MCF 10A (cell line): Measurements from ENCODE around the gene MED13L. TPM values are rescaled to one million over a fixed set of nuclear protein-coding genes. Genes with fewer than 3 reads are reported as not detected.

Source experiments
- BruUV-seq: library from RNA; stranded (reverse); fragments of 400-500 nt; replicated peaks from 2 replicates; lab custom pipeline; 2021; lab: Mats Ljungman, UMichigan
- CTCF ChIA-PET: fragments of 300-600 bp; sonication (Branson Sonifier 250); formaldehyde crosslinking; extraction: SDS; loops from one replicate; lab custom pipeline; 2021; ENCODE audit warnings: antibody characterized with exemption, inconsistent platforms; lab: Yijun Ruan, JAX
- POLR2A ChIA-PET: fragments of 300-600, 350-650 bp; sonication (Branson Sonifier 250); formaldehyde crosslinking; extraction: SDS; loops from one replicate; lab custom pipeline; 2020; ENCODE audit warnings: antibody characterized with exemption, inconsistent platforms; lab: Yijun Ruan, JAX
- DNase-seq: peaks from one replicate; pipeline ENCODE4 v3.0.0-alpha.2; 2018; ENCODE audit not compliant: unreplicated experiment
- H3K27ac Mint-ChIP-seq: one replicate; pipeline ENCODE4 v1.8.0; 2022; ENCODE audit warnings: mild to moderate bottlenecking, low read depth, mixed read lengths; ENCODE audit not compliant: unreplicated experiment
- H3K27me3 Mint-ChIP-seq: one replicate; pipeline ENCODE4 v1.8.0; 2022; ENCODE audit warnings: mixed read lengths; ENCODE audit not compliant: insufficient read depth, unreplicated experiment
- H3K36me3 Mint-ChIP-seq: one replicate; pipeline ENCODE4 v1.8.0; 2022; ENCODE audit warnings: mild to moderate bottlenecking, moderate library complexity, mixed read lengths; ENCODE audit not compliant: insufficient read depth, unreplicated experiment
- H3K4me1 Mint-ChIP-seq: one replicate; pipeline ENCODE4 v1.8.0; 2022; ENCODE audit warnings: mixed read lengths; ENCODE audit not compliant: insufficient read depth, unreplicated experiment
- H3K4me3 Mint-ChIP-seq: one replicate; pipeline ENCODE4 v1.8.0; 2022; ENCODE audit warnings: mild to moderate bottlenecking, moderate library complexity, mixed read lengths; ENCODE audit not compliant: unreplicated experiment
- H3K9me3 Mint-ChIP-seq: one replicate; pipeline ENCODE4 v1.8.0; 2022; ENCODE audit warnings: mixed read lengths; ENCODE audit not compliant: unreplicated experiment
- intact Hi-C: fragments of 100-400 bp; cut with micrococcal nuclease; formaldehyde crosslinking; loops from 2 replicates; pipeline ENCODE4 v1.14.1; 2022
- total RNA-seq: library from RNA; stranded (reverse); gene quantifications from 2 replicates; pipeline ENCODE4 v1.2.3, GENCODE V29; 2022
- TF ChIP-seq, protein P1 (sequence below): fragments of 200-600 bp; IDR thresholded peaks from one replicate; pipeline ENCODE4 v1.8.0; 2022; ENCODE audit warnings: antibody characterized with exemption, mild to moderate bottlenecking; ENCODE audit not compliant: unreplicated experiment

The MED13L gene
- total RNA-seq, 1 experiment from 2014 or later, result 91.6 TPM

DNA sequence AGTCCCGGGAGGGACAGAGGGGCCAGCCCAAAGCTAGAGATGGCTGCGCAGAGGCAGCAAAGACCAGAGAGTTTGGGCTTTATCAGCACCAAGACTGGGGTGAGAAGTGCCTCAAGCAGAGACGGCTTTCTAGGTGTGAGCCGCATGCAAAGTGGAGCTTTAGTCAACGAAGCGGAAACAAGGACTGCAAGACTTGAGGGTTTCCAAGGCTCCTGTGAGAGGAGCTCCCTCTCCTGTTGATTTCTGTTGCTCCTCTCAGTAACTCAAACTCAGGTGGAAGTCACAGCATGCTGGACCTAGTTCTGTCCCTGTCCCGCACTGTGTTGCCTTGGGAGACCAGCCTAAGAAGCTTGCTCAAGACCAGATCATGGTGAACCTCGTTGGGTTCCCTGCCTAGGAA is 327.8 kb downstream of the MED13L start:
- H3K27ac Mint-ChIP-seq, result no peak overlapping the region
- CTCF ChIA-PET, result interaction anchor here (0.6 to 1.3 kb wide), 2 partner anchors 11 to 1887 kb away, joined by 3 to 5 read pairs; no protein-coding TSS in a partner anchor
- peaks cover 21% of the 10 kb centered on the region for H3K36me3 Mint-ChIP-seq
- TF ChIP-seq, protein P1, sequence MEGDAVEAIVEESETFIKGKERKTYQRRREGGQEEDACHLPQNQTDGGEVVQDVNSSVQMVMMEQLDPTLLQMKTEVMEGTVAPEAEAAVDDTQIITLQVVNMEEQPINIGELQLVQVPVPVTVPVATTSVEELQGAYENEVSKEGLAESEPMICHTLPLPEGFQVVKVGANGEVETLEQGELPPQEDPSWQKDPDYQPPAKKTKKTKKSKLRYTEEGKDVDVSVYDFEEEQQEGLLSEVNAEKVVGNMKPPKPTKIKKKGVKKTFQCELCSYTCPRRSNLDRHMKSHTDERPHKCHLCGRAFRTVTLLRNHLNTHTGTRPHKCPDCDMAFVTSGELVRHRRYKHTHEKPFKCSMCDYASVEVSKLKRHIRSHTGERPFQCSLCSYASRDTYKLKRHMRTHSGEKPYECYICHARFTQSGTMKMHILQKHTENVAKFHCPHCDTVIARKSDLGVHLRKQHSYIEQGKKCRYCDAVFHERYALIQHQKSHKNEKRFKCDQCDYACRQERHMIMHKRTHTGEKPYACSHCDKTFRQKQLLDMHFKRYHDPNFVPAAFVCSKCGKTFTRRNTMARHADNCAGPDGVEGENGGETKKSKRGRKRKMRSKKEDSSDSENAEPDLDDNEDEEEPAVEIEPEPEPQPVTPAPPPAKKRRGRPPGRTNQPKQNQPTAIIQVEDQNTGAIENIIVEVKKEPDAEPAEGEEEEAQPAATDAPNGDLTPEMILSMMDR, result no peak
- H3K4me3 Mint-ChIP-seq, result no peak overlapping the region
- H3K27me3 Mint-ChIP-seq, result no peaks in the 10 kb centered on the region
- intact Hi-C loops, result no loop called here
- DNase-seq, result no peak
- POLR2A ChIA-PET, result interaction anchor here (0.6 to 0.7 kb wide), 2 partner anchors 170 to 1318 kb away, joined by 3 to 4 read pairs; no protein-coding TSS in a partner anchor
- H3K9me3 Mint-ChIP-seq, result no peaks in the 10 kb centered on the region
- no TSS peak for BruUV-seq
- H3K4me1 Mint-ChIP-seq, result no peaks in the 10 kb centered on the region

DNA sequence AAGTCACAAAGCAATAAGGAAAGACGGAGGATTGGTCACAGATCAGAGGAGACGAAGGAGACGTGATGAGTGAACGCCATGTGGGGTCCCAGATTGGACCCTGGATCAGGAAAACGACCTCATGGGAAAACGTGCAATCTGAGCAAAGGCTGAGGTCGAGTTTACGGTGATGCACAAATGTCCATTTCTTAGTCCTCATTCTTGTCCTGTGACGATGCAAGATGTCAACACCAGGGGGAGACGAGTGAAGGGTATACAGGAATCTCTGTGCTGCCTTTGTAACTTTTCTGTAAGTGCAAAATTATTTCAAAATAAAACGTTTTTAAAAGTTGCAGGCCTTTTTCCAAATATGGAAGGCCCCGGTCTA is 329.8 kb downstream of the MED13L start:
- no peak for DNase-seq
- intact Hi-C loops, result no loop called here
- Mint-ChIP-seq H3K27ac (no peak overlapping the region), H3K27me3 (no peaks in the 10 kb centered on the region), H3K9me3 (no peaks in the 10 kb centered on the region), H3K36me3 (peaks cover 15% of the 10 kb centered on the region), H3K4me3 (no peak overlapping the region), H3K4me1 (no peaks in the 10 kb centered on the region)
- no TSS peak for BruUV-seq
- ChIA-PET CTCF (interaction anchor here (0.7 to 1.7 kb wide), 3 partner anchors 11 to 1326 kb away, joined by 3 to 9 read pairs (median 8); no protein-coding TSS in a partner anchor), POLR2A (no interaction called here)
- TF ChIP-seq, protein P1, result peak; percentile 14

DNA sequence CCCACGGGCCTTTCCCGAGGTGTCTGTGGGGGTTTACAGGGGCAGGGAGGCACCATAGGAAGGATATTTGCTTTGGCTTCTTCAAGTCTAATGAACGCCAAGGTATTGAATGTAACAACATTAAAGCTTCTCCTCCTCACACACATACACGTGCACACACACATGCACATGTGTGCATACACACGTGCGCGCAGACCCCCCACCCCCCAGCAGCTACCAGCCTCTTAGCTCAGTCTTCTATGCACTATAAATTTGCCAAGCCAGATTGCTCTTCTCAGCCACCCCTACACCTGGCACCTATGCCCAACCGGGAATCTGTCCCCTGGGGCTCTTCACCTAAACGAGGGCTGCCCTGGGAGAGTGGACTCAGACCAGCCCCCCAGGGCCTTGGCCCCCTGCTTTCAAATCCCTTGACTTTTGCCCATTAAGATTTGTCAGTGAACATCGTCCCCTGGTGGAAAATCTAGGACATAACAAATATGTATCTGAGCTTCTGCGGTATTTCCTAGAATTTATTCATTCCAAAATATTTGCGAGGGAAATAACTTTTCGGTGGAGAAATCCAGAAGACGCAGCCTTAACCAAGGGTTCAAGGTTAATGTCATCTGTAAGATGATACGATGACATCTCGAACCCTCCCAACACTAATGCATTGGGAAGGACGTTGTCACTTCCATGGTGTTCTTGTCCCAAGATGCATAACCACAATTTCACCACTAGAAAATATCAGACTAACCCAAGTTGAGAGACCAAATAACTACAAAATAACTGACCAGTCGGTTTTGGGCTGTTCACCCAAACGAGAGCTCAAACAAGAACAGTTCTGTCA is 330.4 kb downstream of the MED13L start:
- Mint-ChIP-seq H3K4me3 (no peak overlapping the region), H3K27me3 (no peaks in the 10 kb centered on the region), H3K4me1 (no peaks in the 10 kb centered on the region), H3K27ac (no peak overlapping the region), H3K36me3 (peaks cover 15% of the 10 kb centered on the region), H3K9me3 (no peaks in the 10 kb centered on the region)
- no peak for DNase-seq
- CTCF ChIA-PET, result interaction anchor here (0.7 to 1.7 kb wide), 4 partner anchors 11 to 1971 kb away, joined by 3 to 9 read pairs (median 6); no protein-coding TSS in a partner anchor
- TF ChIP-seq, protein P1, result peak; percentile 33
- POLR2A ChIA-PET, result no interaction called here
- no TSS peak for BruUV-seq
- intact Hi-C loops, result no loop called here

DNA sequence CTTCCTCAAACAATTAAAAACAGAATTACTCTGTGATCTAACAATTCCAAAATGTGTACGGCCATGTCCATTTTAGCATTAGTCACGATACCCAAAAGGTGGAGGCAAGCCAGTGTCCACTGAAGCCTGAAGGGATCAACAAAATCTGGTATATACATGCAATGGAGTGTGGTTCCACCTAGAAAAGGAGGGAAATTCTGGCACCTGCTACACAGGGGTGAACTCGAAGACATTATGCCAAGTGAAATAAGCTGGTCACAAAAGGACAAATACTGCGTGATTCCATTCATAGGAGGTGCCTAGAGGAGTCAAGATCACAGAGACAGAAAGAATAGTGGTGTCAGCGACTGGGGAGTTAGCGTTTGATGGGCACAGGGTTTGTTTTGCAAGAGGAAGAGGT is 331.4 kb downstream of the MED13L start:
- peaks cover 8% of the 10 kb centered on the region for H3K36me3 Mint-ChIP-seq
- no peak overlapping the region for H3K27ac Mint-ChIP-seq
- H3K27me3 Mint-ChIP-seq, result no peaks in the 10 kb centered on the region
- H3K9me3 Mint-ChIP-seq, result no peaks in the 10 kb centered on the region
- TF ChIP-seq, protein P1, result no peak
- ChIA-PET POLR2A (no interaction called here), CTCF (interaction anchor here (0.5 to 1.7 kb wide), 2 partner anchors 28 to 331 kb away, joined by 4 to 9 read pairs; partner anchors contain the start of gene MED13L)
- DNase-seq, result no peak
- no peak overlapping the region for H3K4me3 Mint-ChIP-seq
- intact Hi-C loops, result no loop called here
- BruUV-seq, result no TSS peak
- no peaks in the 10 kb centered on the region for H3K4me1 Mint-ChIP-seq
